Muscle of leg (tissue), 11 donors: ENCODE data around the gene DNAH6. TPM values are rescaled to one million over a fixed set of nuclear protein-coding genes. Genes with fewer than 3 reads are reported as not detected.

ENCODE experiments used
- DNase-seq: peaks from one replicate; pipeline ENCODE4 v3.0.0; 2013
- H3K27ac ChIP-seq: one replicate; pipeline ENCODE4 v1.5.1; 2013; ENCODE audit warnings: mild to moderate bottlenecking, low read length, control low read depth
- H3K27me3 ChIP-seq: one replicate; pipeline ENCODE4 v1.6.1; 2013; ENCODE audit warnings: low read length; ENCODE audit not compliant: control insufficient read depth, insufficient read depth
- H3K36me3 ChIP-seq: one replicate; pipeline ENCODE4 v1.6.1; 2013; ENCODE audit warnings: low read length; ENCODE audit not compliant: control insufficient read depth, insufficient read depth
- H3K4me1 ChIP-seq: one replicate; pipeline ENCODE4 v1.6.1; 2013; ENCODE audit warnings: low read length; ENCODE audit not compliant: control insufficient read depth, insufficient read depth
- H3K4me3 ChIP-seq: one replicate; pipeline ENCODE4 v1.5.1; 2013; ENCODE audit warnings: low read length, control low read depth
- H3K9me3 ChIP-seq: replicated peaks from 2 replicates; pipeline ENCODE4 v1.6.1; 2013; ENCODE audit warnings: low read depth, low read length; ENCODE audit not compliant: control insufficient read depth
- WGBS: methylation state at CpG from one replicate; pipeline ENCODE4 v1.1.5; 2013; ENCODE audit warnings: missing lambda C conversion rate; ENCODE audit not compliant: insufficient coverage; 5-methylcytosine and 5-hydroxymethylcytosine counted together
- polyA plus RNA-seq, 8 donors: library from polyadenylated mRNA; unstranded; fragments of 120-200 nt; gene quantifications; one replicate each; pipeline versions ENCODE4 v1.2.1 to v1.2.3, GENCODE V29; 2013; ENCODE audit warnings: inconsistent platforms in 1 of 8, low replicate concordance in 1 of 8; ENCODE audit not compliant: insufficient read length in 8 of 8, insufficient read depth in 1 of 8
- total RNA-seq: library from RNA; stranded (reverse); fragments of 120-200 nt; gene quantifications from one replicate; pipeline ENCODE4 v1.2.4, GENCODE V29; 2013

The DNAH6 gene
- total and polyA plus RNA-seq, 9 donors: 0.07 to 0.43 (median 0.18) TPM

DNA sequence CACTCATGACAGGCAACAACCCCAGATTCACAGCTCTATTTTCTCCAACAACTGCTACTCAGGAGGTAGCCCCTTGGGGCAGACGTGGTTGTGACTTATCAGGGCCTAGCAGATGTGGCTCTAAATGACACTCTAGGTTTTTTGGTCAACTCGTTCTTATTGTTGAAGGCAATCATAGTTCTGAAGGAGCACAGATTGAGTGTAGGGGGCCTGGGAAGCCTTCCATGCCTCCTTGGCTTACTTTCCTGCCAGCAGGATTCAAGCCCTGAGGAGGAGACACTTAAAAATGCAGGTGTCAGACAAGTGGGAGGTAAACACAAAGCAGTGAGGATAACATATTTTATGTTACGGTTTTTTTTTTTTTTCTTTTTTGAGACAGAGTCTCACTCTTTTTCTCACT, 33.7 kb upstream of the DNAH6 start:
- WGBS: no CpG with 5 or more reads among the region's 3 CpGs
- peaks cover 9% of the 10 kb centered on the region for H3K9me3 ChIP-seq

GRCh38 chr2:84483320-84483719, 33.0 kb upstream of the DNAH6 start:
- no peaks in the 10 kb centered on the region for H3K4me1 ChIP-seq
- H3K9me3 ChIP-seq: peaks cover 3% of the 10 kb centered on the region
- WGBS: no CpG with 5 or more reads among the region's 1 CpG
- H3K27ac ChIP-seq: no peak overlapping the region
- H3K4me3 ChIP-seq: no peak overlapping the region
- H3K36me3 ChIP-seq: no peaks in the 10 kb centered on the region
- H3K27me3 ChIP-seq: no peaks in the 10 kb centered on the region
- DNase-seq: no peak

More for the DNA sequence above, 33.7 kb upstream of the DNAH6 start:
- no peaks in the 10 kb centered on the region for H3K4me1 ChIP-seq
- H3K27me3 ChIP-seq: no peaks in the 10 kb centered on the region
- H3K27ac ChIP-seq: no peak overlapping the region
- DNase-seq: no peak
- H3K36me3 ChIP-seq: no peaks in the 10 kb centered on the region
- H3K4me3 ChIP-seq: no peak overlapping the region

- Histone ChIP-seq H3K4me1 (no peaks in the 10 kb centered on the region), H3K36me3 (no peaks in the 10 kb centered on the region), H3K27ac (no peak overlapping the region), H3K9me3 (no peaks in the 10 kb centered on the region), H3K27me3 (no peaks in the 10 kb centered on the region), H3K4me3 (no peak overlapping the region)
- DNase-seq: peak; percentile 37
- WGBS: 67% methylated on average over 1 of the region's 2 CpGs
These were observed 29.7 kb upstream of the DNAH6 start for GRCh38 chr2:84486441-84487115.

DNA sequence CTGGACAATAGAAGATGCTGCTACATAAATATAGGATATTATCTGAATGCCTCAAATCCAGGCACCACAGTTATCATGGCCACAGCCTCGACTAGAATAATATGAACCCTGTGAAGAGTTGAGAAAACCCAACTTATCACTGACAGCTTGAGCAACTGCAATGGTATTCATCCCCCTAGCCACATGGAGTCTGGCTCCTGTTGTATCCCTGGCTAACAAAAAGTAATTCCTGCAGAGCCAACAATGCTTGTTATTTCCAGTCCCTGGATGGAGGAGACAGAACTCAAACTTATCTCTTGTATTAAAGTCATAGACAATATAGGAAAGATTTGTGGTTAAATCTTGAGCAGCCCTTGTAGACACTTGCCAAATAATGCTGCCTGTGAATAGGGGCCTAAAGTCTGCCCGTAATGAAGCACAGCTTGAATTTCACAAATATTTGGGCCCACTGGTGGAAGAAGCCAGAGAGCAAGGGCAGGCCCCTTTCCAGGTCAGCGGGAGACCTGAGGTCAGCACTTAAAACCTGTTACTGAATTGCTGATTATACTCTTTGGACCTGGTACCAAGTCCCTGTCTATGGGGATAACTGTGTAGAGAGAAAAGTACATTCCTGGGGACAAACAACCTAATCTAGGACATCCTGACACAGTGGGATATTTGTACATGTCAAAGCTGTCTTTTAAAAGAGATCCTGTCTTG, 28.9 kb upstream of the DNAH6 start:
- 25% methylated on average over 2 of the region's 3 CpGs for WGBS
- Histone ChIP-seq H3K4me3 (no peak overlapping the region), H3K4me1 (no peaks in the 10 kb centered on the region), H3K27me3 (no peaks in the 10 kb centered on the region), H3K36me3 (no peaks in the 10 kb centered on the region), H3K9me3 (no peaks in the 10 kb centered on the region), H3K27ac (no peak overlapping the region)
- DNase-seq: no peak

GRCh38 chr2:84491256-84491655, 25.0 kb upstream of the DNAH6 start:
- Histone ChIP-seq H3K4me1 (no peaks in the 10 kb centered on the region), H3K27me3 (no peaks in the 10 kb centered on the region), H3K27ac (no peak overlapping the region), H3K36me3 (no peaks in the 10 kb centered on the region), H3K4me3 (no peak overlapping the region), H3K9me3 (no peaks in the 10 kb centered on the region)
- WGBS: no CpG with 5 or more reads among the region's 2 CpGs
- no peak for DNase-seq

- Histone ChIP-seq H3K4me3 (no peak overlapping the region), H3K27me3 (no peaks in the 10 kb centered on the region), H3K9me3 (no peaks in the 10 kb centered on the region), H3K27ac (no peak overlapping the region), H3K4me1 (no peaks in the 10 kb centered on the region), H3K36me3 (no peaks in the 10 kb centered on the region)
- WGBS: 84% methylated on average over 6 of the region's 6 CpGs
- DNase-seq: no peak
These were observed 24.6 kb upstream of the DNAH6 start for GRCh38 chr2:84491741-84492140.

GRCh38 chr2:84492571-84492970, 23.7 kb upstream of the DNAH6 start:
- DNase-seq: peak; percentile 5
- Histone ChIP-seq H3K27me3 (no peaks in the 10 kb centered on the region), H3K4me3 (no peak overlapping the region), H3K9me3 (no peaks in the 10 kb centered on the region), H3K4me1 (no peaks in the 10 kb centered on the region), H3K27ac (no peak overlapping the region), H3K36me3 (no peaks in the 10 kb centered on the region)
- WGBS: no CpG with 5 or more reads among the region's 1 CpG

DNA sequence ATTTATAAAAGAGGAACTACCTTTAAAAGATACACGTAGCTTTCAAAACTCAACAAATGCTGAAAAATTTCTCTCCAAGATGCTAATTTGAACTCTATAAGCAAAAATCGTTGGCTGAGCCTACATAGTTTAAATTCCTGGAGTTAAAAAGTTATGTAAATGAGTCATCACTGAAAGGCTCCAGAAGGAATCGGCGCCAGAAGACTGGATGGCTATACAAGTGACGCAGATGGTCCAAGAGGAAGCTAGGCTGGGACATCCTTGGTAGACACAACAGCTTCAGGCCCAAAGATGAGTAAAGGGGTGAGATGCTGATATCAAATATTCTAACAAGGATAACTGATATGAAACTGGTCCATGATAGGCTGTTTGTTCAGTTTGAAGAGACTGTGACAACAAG, 22.8 kb upstream of the DNAH6 start:
- H3K36me3 ChIP-seq: no peaks in the 10 kb centered on the region
- H3K27ac ChIP-seq: no peak overlapping the region
- H3K4me3 ChIP-seq: no peak overlapping the region
- H3K27me3 ChIP-seq: no peaks in the 10 kb centered on the region
- DNase-seq: peak; percentile 11
- no peaks in the 10 kb centered on the region for H3K9me3 ChIP-seq
- H3K4me1 ChIP-seq: no peaks in the 10 kb centered on the region
- 68% methylated on average over 3 of the region's 5 CpGs for WGBS

- Histone ChIP-seq H3K4me3 (no peak overlapping the region), H3K27ac (no peak overlapping the region), H3K36me3 (no peaks in the 10 kb centered on the region), H3K27me3 (no peaks in the 10 kb centered on the region), H3K4me1 (no peaks in the 10 kb centered on the region), H3K9me3 (no peaks in the 10 kb centered on the region)
- WGBS: 75% methylated on average over 2 of the region's 4 CpGs
- DNase-seq: no peak
These were observed 22.2 kb upstream of the DNAH6 start for GRCh38 chr2:84494070-84494469.

DNA sequence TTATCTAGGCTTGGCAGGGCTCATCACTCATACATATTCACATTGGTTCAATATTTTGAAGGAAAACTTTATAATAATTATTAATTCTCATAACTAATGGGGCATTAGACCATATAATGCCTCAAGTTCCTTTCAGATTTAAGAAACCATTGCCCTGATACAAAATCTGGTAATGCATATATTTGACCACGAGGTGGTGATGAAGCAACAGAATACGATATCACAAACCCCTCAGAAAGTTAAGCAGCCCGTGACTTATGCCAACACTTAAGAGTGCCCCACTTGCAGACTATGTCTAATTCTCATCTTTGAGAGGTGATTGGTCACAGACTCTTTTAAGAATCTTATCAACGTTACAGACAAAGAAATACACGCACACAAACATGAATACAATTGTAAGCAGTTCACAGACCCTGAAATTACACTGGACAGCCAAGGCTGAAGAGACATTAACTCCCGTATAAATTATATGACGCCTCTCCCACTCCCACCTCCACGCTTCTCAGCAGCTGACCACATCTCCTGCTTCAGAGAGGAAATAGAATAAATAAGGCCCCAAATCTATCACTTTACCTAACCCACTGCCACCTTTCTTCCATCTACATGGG, 20.7 kb upstream of the DNAH6 start:
- Histone ChIP-seq H3K36me3 (no peaks in the 10 kb centered on the region), H3K4me1 (no peaks in the 10 kb centered on the region), H3K27me3 (no peaks in the 10 kb centered on the region), H3K27ac (no peak overlapping the region), H3K4me3 (no peak overlapping the region), H3K9me3 (no peaks in the 10 kb centered on the region)
- 0% methylated on average over 1 of the region's 8 CpGs for WGBS
- peak; percentile 67 for DNase-seq
